Astrocyte (in vitro differentiated cells and primary cell): ENCODE measurements around the gene INIP. TPM values are rescaled to one million over a fixed set of nuclear protein-coding genes. Genes with fewer than 3 reads are reported as not detected.
A peak's percentile ranks its signal among the peaks of the same experiment; 100 is the strongest.

Experiments
- DNase-seq: peaks from one replicate; pipeline ENCODE4 v3.0.0-alpha.2; 2010; ENCODE audit warnings: low read depth
- FAIRE-seq: peaks from 2 replicates; lab custom pipeline; 2011; peaks lifted over from hg19 to GRCh38; lab: Jason Lieb, UNC
- H2AFZ ChIP-seq: 2 replicates; pipeline ENCODE4 v1.6.0; 2012; ENCODE audit warnings: low read depth, low read length, inconsistent platforms
- H3K27ac ChIP-seq: 2 replicates; pipeline ENCODE4 v1.5.1; 2011; ENCODE audit warnings: low read depth, low read length, inconsistent platforms
- H3K27me3 ChIP-seq: 2 replicates; pipeline ENCODE4 v1.6.0; 2011; ENCODE audit warnings: low read length, inconsistent platforms; ENCODE audit not compliant: insufficient read depth
- H3K36me3 ChIP-seq: 2 replicates; pipeline ENCODE4 v1.5.1; 2011; ENCODE audit warnings: low read length, inconsistent platforms; ENCODE audit not compliant: insufficient read depth
- H3K4me1 ChIP-seq: 2 replicates; pipeline ENCODE4 v1.5.1; 2011; ENCODE audit warnings: low read length, inconsistent platforms; ENCODE audit not compliant: insufficient read depth
- H3K4me2 ChIP-seq: 2 replicates; pipeline ENCODE4 v1.6.0; 2012; ENCODE audit warnings: low read length, inconsistent platforms
- H3K4me3 ChIP-seq: 2 replicates; pipeline ENCODE4 v1.5.1; 2011; ENCODE audit warnings: low read depth, mild to moderate bottlenecking, low read length, inconsistent platforms; ENCODE audit not compliant: insufficient read depth
- H3K79me2 ChIP-seq: 2 replicates; pipeline ENCODE4 v1.6.0; 2012; ENCODE audit warnings: mild to moderate bottlenecking, low read length, inconsistent platforms; ENCODE audit not compliant: insufficient read depth
- H3K9ac ChIP-seq: 2 replicates; pipeline ENCODE4 v1.6.0; 2012; ENCODE audit warnings: mild to moderate bottlenecking, low read length, inconsistent platforms
- H3K9me3 ChIP-seq: 2 replicates; pipeline ENCODE4 v1.5.1; 2012; ENCODE audit warnings: low read depth, mild to moderate bottlenecking, low read length, inconsistent platforms; ENCODE audit not compliant: insufficient read depth
- H4K20me1 ChIP-seq: 2 replicates; pipeline ENCODE4 v1.6.0; 2012; ENCODE audit warnings: low read length, inconsistent platforms; ENCODE audit not compliant: insufficient read depth
- H3K27ac Mint-ChIP-seq: one replicate; pipeline ENCODE4 v1.8.0; 2021; ENCODE audit warnings: mild to moderate bottlenecking, mixed read lengths; ENCODE audit not compliant: unreplicated experiment
- H3K27me3 Mint-ChIP-seq: one replicate; pipeline ENCODE4 v1.8.0; 2021; ENCODE audit warnings: low read depth, mixed read lengths; ENCODE audit not compliant: unreplicated experiment
- H3K36me3 Mint-ChIP-seq: one replicate; pipeline ENCODE4 v1.8.0; 2021; ENCODE audit warnings: low read depth, mixed read lengths; ENCODE audit not compliant: unreplicated experiment
- H3K4me1 Mint-ChIP-seq: one replicate; pipeline ENCODE4 v1.8.0; 2021; ENCODE audit warnings: low read depth, mixed read lengths; ENCODE audit not compliant: unreplicated experiment
- H3K4me3 Mint-ChIP-seq: one replicate; pipeline ENCODE4 v1.8.0; 2021; ENCODE audit warnings: mild to moderate bottlenecking, moderate library complexity, mixed read lengths; ENCODE audit not compliant: unreplicated experiment
- H3K9me3 Mint-ChIP-seq: one replicate; pipeline ENCODE4 v1.8.0; 2021; ENCODE audit warnings: mild to moderate bottlenecking, mixed read lengths; ENCODE audit not compliant: unreplicated experiment
- CTCF ChIP-seq: IDR thresholded peaks from 2 replicates; pipeline ENCODE4 v1.5.1; 2011; ENCODE audit warnings: low read depth, mild to moderate bottlenecking, inconsistent platforms, low read length, moderate library complexity; ENCODE audit not compliant: insufficient read depth
- EZH2 ChIP-seq: IDR thresholded peaks from 2 replicates; pipeline ENCODE4 v1.6.1; 2012; ENCODE audit warnings: mild to moderate bottlenecking, low read length, inconsistent platforms; ENCODE audit not compliant: insufficient read depth
- total RNA-seq: library from RNA; stranded (reverse); gene quantifications from 2 replicates; pipeline ENCODE4 v1.2.1, GENCODE V29; 2021

INIP gene
- total RNA-seq, 1 donor from 2014 or later, result 23.1 TPM

DNA sequence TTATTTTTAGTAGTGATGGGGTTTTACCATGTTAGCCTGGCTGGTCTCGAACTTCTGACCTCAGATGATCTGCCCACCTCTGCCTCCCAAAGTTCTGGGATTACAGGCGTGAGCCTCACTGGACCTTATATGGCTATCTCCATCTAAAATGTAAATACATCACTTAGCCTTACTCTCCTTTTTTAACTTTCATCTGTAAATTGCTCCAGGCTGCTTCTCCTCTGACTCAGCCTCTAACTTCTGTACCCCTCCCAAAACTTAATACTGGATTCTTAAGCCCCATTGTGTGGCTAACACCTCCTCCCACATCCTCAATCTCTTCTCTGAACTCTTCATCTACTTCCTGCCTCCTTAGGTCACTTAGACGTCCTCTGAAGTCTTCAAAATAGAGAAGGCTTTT lies 36.7 kb upstream of the INIP start:
- DNase-seq, result peak; percentile 81
- H4K20me1 ChIP-seq, result peaks cover 37% of the 10 kb centered on the region
- H3K27ac ChIP-seq, result no peak overlapping the region
- H3K4me1 ChIP-seq, result peaks cover 40% of the 10 kb centered on the region
- no peaks in the 10 kb centered on the region for H3K9me3 ChIP-seq
- H3K9ac ChIP-seq, result no peak overlapping the region
- Mint-ChIP-seq H3K4me3 (no peak overlapping the region), H3K27me3 (no peaks in the 10 kb centered on the region), H3K4me1 (peaks cover 38% of the 10 kb centered on the region), H3K27ac (no peak overlapping the region), H3K9me3 (peaks cover 3% of the 10 kb centered on the region), H3K36me3 (peaks cover 3% of the 10 kb centered on the region)
- peak; percentile 41 for FAIRE-seq
- H3K79me2 ChIP-seq, result peaks cover 34% of the 10 kb centered on the region
- H3K4me2 ChIP-seq, result peak overlapping the region; percentile 63
- TF ChIP-seq CTCF (no peak), EZH2 (no peak)
- no peak overlapping the region for H2AFZ ChIP-seq
- H3K4me3 ChIP-seq, result no peak overlapping the region
- no peaks in the 10 kb centered on the region for H3K27me3 ChIP-seq
- no peaks in the 10 kb centered on the region for H3K36me3 ChIP-seq

GRCh38 chr9:112753725-112754124 lies 35.8 kb upstream of the INIP start:
- Mint-ChIP-seq H3K4me1 (peaks cover 38% of the 10 kb centered on the region), H3K4me3 (peak overlapping the region; percentile 47), H3K27me3 (no peaks in the 10 kb centered on the region), H3K9me3 (peaks cover 3% of the 10 kb centered on the region), H3K36me3 (peaks cover 3% of the 10 kb centered on the region), H3K27ac (peak overlapping the region; percentile 83)
- H3K79me2 ChIP-seq, result peaks cover 31% of the 10 kb centered on the region
- H3K4me3 ChIP-seq, result no peak overlapping the region
- TF ChIP-seq EZH2 (no peak), CTCF (no peak)
- peak; percentile 83 for FAIRE-seq
- peak; percentile 94 for DNase-seq
- no peak overlapping the region for H2AFZ ChIP-seq
- no peaks in the 10 kb centered on the region for H3K27me3 ChIP-seq
- H3K27ac ChIP-seq, result peak overlapping the region; percentile 51
- H3K36me3 ChIP-seq, result no peaks in the 10 kb centered on the region
- no peaks in the 10 kb centered on the region for H3K9me3 ChIP-seq
- peaks cover 40% of the 10 kb centered on the region for H3K4me1 ChIP-seq
- peak overlapping the region; percentile 63 for H3K4me2 ChIP-seq
- peaks cover 33% of the 10 kb centered on the region for H4K20me1 ChIP-seq
- no peak overlapping the region for H3K9ac ChIP-seq

- no peak for FAIRE-seq
- no peak overlapping the region for H3K9ac ChIP-seq
Measured at GRCh38 chr9:112752334-112753125, 34.6 kb upstream of the INIP start.

More at GRCh38 chr9:112752334-112753125, 34.6 kb upstream of the INIP start:
- Mint-ChIP-seq H3K9me3 (peaks cover 3% of the 10 kb centered on the region), H3K27ac (no peak overlapping the region), H3K36me3 (no peaks in the 10 kb centered on the region), H3K4me3 (peak overlapping the region; percentile 89), H3K4me1 (peaks cover 38% of the 10 kb centered on the region), H3K27me3 (no peaks in the 10 kb centered on the region)
- TF ChIP-seq EZH2, result no peak
- no peak for TF ChIP-seq CTCF
- H3K79me2 ChIP-seq, result peaks cover 28% of the 10 kb centered on the region
- H3K4me2 ChIP-seq, result peak overlapping the region; percentile 99
- peaks cover 27% of the 10 kb centered on the region for H4K20me1 ChIP-seq
- H3K27ac ChIP-seq, result no peak overlapping the region
- no peak for DNase-seq
- no peak overlapping the region for H3K4me3 ChIP-seq
- peaks cover 40% of the 10 kb centered on the region for H3K4me1 ChIP-seq
- H3K36me3 ChIP-seq, result no peaks in the 10 kb centered on the region
- H3K27me3 ChIP-seq, result no peaks in the 10 kb centered on the region
- H2AFZ ChIP-seq, result no peak overlapping the region
- H3K9me3 ChIP-seq, result no peaks in the 10 kb centered on the region
